IPS-18c (cell line): ENCODE results near the gene DOHH.
A peak's percentile ranks its signal among the peaks of the same experiment; 100 is the strongest.

Experiments used
- H3K4me3 ChIP-seq: 2 replicates; pipeline ENCODE4 v1.7.0; 2013; ENCODE audit warnings: low read depth, mild to moderate bottlenecking, low read length, moderate library complexity; ENCODE audit not compliant: insufficient read depth
- H3K9me3 ChIP-seq: one replicate; pipeline ENCODE4 v1.6.1; 2013; ENCODE audit warnings: mild to moderate bottlenecking, low read length, moderate library complexity; ENCODE audit not compliant: control insufficient read depth, insufficient read depth

Gene DOHH

GRCh38 chr19:3500429-3501101, at the start of gene DOHH:
Gene DOHH (minus strand): TSS chr19:3500674. CDS start chr19:3496814, 3,860 bp downstream.
- Histone ChIP-seq H3K9me3 (no peaks in the 10 kb centered on the region), H3K4me3 (peak within 1 kb of the TSS; percentile 77)

GRCh38 chr19:3549816-3550215, 49.3 kb upstream of the DOHH start:
- Histone ChIP-seq H3K9me3 (no peaks in the 10 kb centered on the region), H3K4me3 (no peak overlapping the region)

GRCh38 chr19:3548606-3549005, 48.1 kb upstream of the DOHH start:
- no peak overlapping the region for H3K4me3 ChIP-seq
- no peaks in the 10 kb centered on the region for H3K9me3 ChIP-seq

GRCh38 chr19:3547767-3548282, 47.4 kb upstream of the DOHH start:
- H3K4me3 ChIP-seq = no peak overlapping the region
- H3K9me3 ChIP-seq = no peaks in the 10 kb centered on the region

- Histone ChIP-seq H3K4me3 (no peak overlapping the region), H3K9me3 (no peaks in the 10 kb centered on the region)
Measured at GRCh38 chr19:3547301-3547731, 46.8 kb upstream of the DOHH start.

- no peaks in the 10 kb centered on the region for H3K9me3 ChIP-seq
- H3K4me3 ChIP-seq = no peak overlapping the region
Measured at GRCh38 chr19:3546119-3546518, 45.6 kb upstream of the DOHH start.

GRCh38 chr19:3545669-3546034, 45.2 kb upstream of the DOHH start:
- no peak overlapping the region for H3K4me3 ChIP-seq
- no peaks in the 10 kb centered on the region for H3K9me3 ChIP-seq

GRCh38 chr19:3544742-3545668, 44.5 kb upstream of the DOHH start:
- no peak overlapping the region for H3K4me3 ChIP-seq
- H3K9me3 ChIP-seq = no peaks in the 10 kb centered on the region

GRCh38 chr19:3544058-3544376, 43.5 kb upstream of the DOHH start:
- Histone ChIP-seq H3K4me3 (no peak overlapping the region), H3K9me3 (no peaks in the 10 kb centered on the region)

GRCh38 chr19:3543150-3544057, 42.9 kb upstream of the DOHH start:
- Histone ChIP-seq H3K4me3 (no peak overlapping the region), H3K9me3 (no peaks in the 10 kb centered on the region)

GRCh38 chr19:3539756-3540118, 39.3 kb upstream of the DOHH start:
- Histone ChIP-seq H3K9me3 (no peaks in the 10 kb centered on the region), H3K4me3 (no peak overlapping the region)

GRCh38 chr19:3538965-3539755, 38.7 kb upstream of the DOHH start, which contains the start of gene TEKTIP1:
Gene TEKTIP1 (plus strand): TSS chr19:3539174. CDS start chr19:3539178, 4 bp downstream.
- H3K4me3 ChIP-seq = no peak within 1 kb of the TSS; the same call in 1 of the 2 replicates
- no peaks in the 10 kb centered on the region for H3K9me3 ChIP-seq

- no peak overlapping the region; the same call in 1 of the 2 replicates for H3K4me3 ChIP-seq
- no peaks in the 10 kb centered on the region for H3K9me3 ChIP-seq
Measured at GRCh38 chr19:3538258-3538929, 37.9 kb upstream of the DOHH start.

- Histone ChIP-seq H3K9me3 (no peaks in the 10 kb centered on the region), H3K4me3 (no peak overlapping the region)
Measured at GRCh38 chr19:3537438-3538240, 37.2 kb upstream of the DOHH start.

- H3K4me3 ChIP-seq = no peak overlapping the region
Measured at GRCh38 chr19:3537101-3537437, 36.6 kb upstream of the DOHH start.

More at GRCh38 chr19:3537101-3537437, 36.6 kb upstream of the DOHH start:
- no peaks in the 10 kb centered on the region for H3K9me3 ChIP-seq
